Transverse colon (tissue), 4 donors: Measurements from ENCODE around the gene PAOX.

Experiments used
- CTCF ChIP-seq, 5 experiments: fragments of 200-600 bp in 3 of 5; fragments of 450-650 bp in 2 of 5; sonication (generic) in 3 of 5; IDR thresholded peaks; 1 replicate in 2 of 5; 2 replicates in 3 of 5; pipeline ENCODE4 v1.5.1; 2016 to 2017; ENCODE audit warnings: antibody characterized with exemption in 5 of 5, inconsistent platforms in 3 of 5, mild to moderate bottlenecking in 2 of 5, moderate library complexity in 1 of 5
- POLR2AphosphoS5 ChIP-seq, 3 donors: sonication (generic); formaldehyde crosslinking; IDR thresholded peaks; one replicate each; pipeline ENCODE4 v1.6.1; 2016; ENCODE audit warnings: antibody characterized with exemption in 3 of 3

GRCh38 chr10:133419211-133419950 lies 40.3 kb downstream of the PAOX start:
- TF ChIP-seq CTCF (IDR thresholded peaks at IDR 0.05) (no peak), POLR2AphosphoS5 (IDR thresholded peaks at IDR 0.05) (no peak)
